MCF 10A (cell line): ENCODE data around the gene ARHGAP42. TPM values are rescaled to one million over a fixed set of nuclear protein-coding genes. Genes with fewer than 3 reads are reported as not detected.

ENCODE experiments used
- BruUV-seq: library from RNA; stranded (reverse); fragments of 400-500 nt; replicated peaks from 2 replicates; lab custom pipeline; 2021; lab: Mats Ljungman, UMichigan
- CTCF ChIA-PET: fragments of 300-600 bp; sonication (Branson Sonifier 250); formaldehyde crosslinking; extraction: SDS; loops from one replicate; lab custom pipeline; 2021; ENCODE audit warnings: antibody characterized with exemption, inconsistent platforms; lab: Yijun Ruan, JAX
- POLR2A ChIA-PET: fragments of 300-600, 350-650 bp; sonication (Branson Sonifier 250); formaldehyde crosslinking; extraction: SDS; loops from one replicate; lab custom pipeline; 2020; ENCODE audit warnings: antibody characterized with exemption, inconsistent platforms; lab: Yijun Ruan, JAX
- DNase-seq: peaks from one replicate; pipeline ENCODE4 v3.0.0-alpha.2; 2018; ENCODE audit not compliant: unreplicated experiment
- H3K27ac Mint-ChIP-seq: one replicate; pipeline ENCODE4 v1.8.0; 2022; ENCODE audit warnings: mild to moderate bottlenecking, low read depth, mixed read lengths; ENCODE audit not compliant: unreplicated experiment
- H3K27me3 Mint-ChIP-seq: one replicate; pipeline ENCODE4 v1.8.0; 2022; ENCODE audit warnings: mixed read lengths; ENCODE audit not compliant: insufficient read depth, unreplicated experiment
- H3K36me3 Mint-ChIP-seq: one replicate; pipeline ENCODE4 v1.8.0; 2022; ENCODE audit warnings: mild to moderate bottlenecking, moderate library complexity, mixed read lengths; ENCODE audit not compliant: insufficient read depth, unreplicated experiment
- H3K4me1 Mint-ChIP-seq: one replicate; pipeline ENCODE4 v1.8.0; 2022; ENCODE audit warnings: mixed read lengths; ENCODE audit not compliant: insufficient read depth, unreplicated experiment
- H3K4me3 Mint-ChIP-seq: one replicate; pipeline ENCODE4 v1.8.0; 2022; ENCODE audit warnings: mild to moderate bottlenecking, moderate library complexity, mixed read lengths; ENCODE audit not compliant: unreplicated experiment
- H3K9me3 Mint-ChIP-seq: one replicate; pipeline ENCODE4 v1.8.0; 2022; ENCODE audit warnings: mixed read lengths; ENCODE audit not compliant: unreplicated experiment
- intact Hi-C: fragments of 100-400 bp; cut with micrococcal nuclease; formaldehyde crosslinking; loops from 2 replicates; pipeline ENCODE4 v1.14.1; 2022
- total RNA-seq: library from RNA; stranded (reverse); gene quantifications from 2 replicates; pipeline ENCODE4 v1.2.3, GENCODE V29; 2022
- TF ChIP-seq, protein P1 (sequence below): fragments of 200-600 bp; IDR thresholded peaks from one replicate; pipeline ENCODE4 v1.8.0; 2022; ENCODE audit warnings: antibody characterized with exemption, mild to moderate bottlenecking; ENCODE audit not compliant: unreplicated experiment

ARHGAP42 gene
- total RNA-seq, 1 experiment from 2014 or later, result 2.5 TPM

DNA sequence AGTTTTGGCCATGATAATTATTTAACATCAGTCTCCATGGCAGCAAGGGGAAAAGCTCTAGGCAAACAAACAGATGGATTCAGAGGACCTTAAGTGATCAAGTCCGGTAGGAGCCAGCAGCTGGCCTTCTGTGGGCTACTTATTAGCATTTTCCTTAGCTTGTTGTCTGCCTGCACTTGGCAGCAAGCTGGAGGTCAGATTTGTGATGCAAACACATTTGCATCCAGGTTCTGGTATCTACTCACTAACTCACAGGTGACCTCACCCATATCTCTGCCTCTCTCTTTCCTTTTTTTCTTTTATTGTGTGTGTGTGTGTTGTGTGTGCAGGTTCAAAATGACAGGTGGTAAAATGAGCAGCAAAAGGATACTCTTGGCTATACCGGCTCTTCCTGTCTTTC lies 32.3 kb downstream of the ARHGAP42 start:
- H3K36me3 Mint-ChIP-seq, result no peaks in the 10 kb centered on the region
- CTCF ChIA-PET, result interaction anchor here (0.5 to 0.7 kb wide), 2 partner anchors 19 to 26 kb away, joined by 3 read pairs; no protein-coding TSS in a partner anchor
- no peak overlapping the region for H3K4me3 Mint-ChIP-seq
- intact Hi-C loops, result no loop called here
- TF ChIP-seq, protein P1, sequence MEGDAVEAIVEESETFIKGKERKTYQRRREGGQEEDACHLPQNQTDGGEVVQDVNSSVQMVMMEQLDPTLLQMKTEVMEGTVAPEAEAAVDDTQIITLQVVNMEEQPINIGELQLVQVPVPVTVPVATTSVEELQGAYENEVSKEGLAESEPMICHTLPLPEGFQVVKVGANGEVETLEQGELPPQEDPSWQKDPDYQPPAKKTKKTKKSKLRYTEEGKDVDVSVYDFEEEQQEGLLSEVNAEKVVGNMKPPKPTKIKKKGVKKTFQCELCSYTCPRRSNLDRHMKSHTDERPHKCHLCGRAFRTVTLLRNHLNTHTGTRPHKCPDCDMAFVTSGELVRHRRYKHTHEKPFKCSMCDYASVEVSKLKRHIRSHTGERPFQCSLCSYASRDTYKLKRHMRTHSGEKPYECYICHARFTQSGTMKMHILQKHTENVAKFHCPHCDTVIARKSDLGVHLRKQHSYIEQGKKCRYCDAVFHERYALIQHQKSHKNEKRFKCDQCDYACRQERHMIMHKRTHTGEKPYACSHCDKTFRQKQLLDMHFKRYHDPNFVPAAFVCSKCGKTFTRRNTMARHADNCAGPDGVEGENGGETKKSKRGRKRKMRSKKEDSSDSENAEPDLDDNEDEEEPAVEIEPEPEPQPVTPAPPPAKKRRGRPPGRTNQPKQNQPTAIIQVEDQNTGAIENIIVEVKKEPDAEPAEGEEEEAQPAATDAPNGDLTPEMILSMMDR, result no peak
- H3K9me3 Mint-ChIP-seq, result no peaks in the 10 kb centered on the region
- no peak overlapping the region for H3K27ac Mint-ChIP-seq
- H3K4me1 Mint-ChIP-seq, result peaks cover 9% of the 10 kb centered on the region
- no peaks in the 10 kb centered on the region for H3K27me3 Mint-ChIP-seq
- POLR2A ChIA-PET, result interaction anchor here (0.7 to 1.9 kb wide), 4 partner anchors 13 to 57 kb away, joined by 3 to 6 read pairs (median 3); no protein-coding TSS in a partner anchor
- BruUV-seq, result no TSS peak
- no peak for DNase-seq

DNA sequence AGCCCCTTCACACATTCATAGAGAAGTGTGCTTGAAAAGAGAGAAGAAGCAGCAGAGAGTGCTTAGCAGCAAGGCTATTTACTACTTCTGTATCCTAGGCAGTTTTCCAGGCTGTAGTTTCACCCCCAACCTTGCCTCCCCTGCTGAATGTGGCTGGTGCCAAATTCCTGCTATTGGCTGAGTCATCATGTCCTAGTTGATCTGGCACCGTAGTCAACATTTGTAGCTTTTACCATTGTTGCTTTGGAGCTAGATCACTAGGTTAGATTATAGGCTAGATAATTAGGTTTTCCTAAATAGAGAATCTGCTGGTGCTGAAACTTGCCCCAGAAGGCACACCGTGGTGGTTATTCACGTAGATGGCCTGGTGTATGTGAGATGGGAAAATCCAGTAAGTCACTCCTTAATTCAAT lies 32.7 kb downstream of the ARHGAP42 start:
- POLR2A ChIA-PET, result interaction anchor here (0.6 to 1.9 kb wide), 5 partner anchors 13 to 57 kb away, joined by 3 to 6 read pairs (median 3); no protein-coding TSS in a partner anchor
- intact Hi-C loops, result no loop called here
- TF ChIP-seq, protein P1, result no peak
- BruUV-seq, result no TSS peak
- Mint-ChIP-seq H3K27me3 (no peaks in the 10 kb centered on the region), H3K4me1 (peaks cover 9% of the 10 kb centered on the region), H3K36me3 (no peaks in the 10 kb centered on the region), H3K4me3 (no peak overlapping the region), H3K9me3 (no peaks in the 10 kb centered on the region), H3K27ac (peak overlapping the region; percentile 66)
- CTCF ChIA-PET, result interaction anchor here (0.6 kb wide), 1 partner anchor 87 kb away, joined by 3 read pairs; no protein-coding TSS in a partner anchor
- peak; percentile 84 for DNase-seq

DNA sequence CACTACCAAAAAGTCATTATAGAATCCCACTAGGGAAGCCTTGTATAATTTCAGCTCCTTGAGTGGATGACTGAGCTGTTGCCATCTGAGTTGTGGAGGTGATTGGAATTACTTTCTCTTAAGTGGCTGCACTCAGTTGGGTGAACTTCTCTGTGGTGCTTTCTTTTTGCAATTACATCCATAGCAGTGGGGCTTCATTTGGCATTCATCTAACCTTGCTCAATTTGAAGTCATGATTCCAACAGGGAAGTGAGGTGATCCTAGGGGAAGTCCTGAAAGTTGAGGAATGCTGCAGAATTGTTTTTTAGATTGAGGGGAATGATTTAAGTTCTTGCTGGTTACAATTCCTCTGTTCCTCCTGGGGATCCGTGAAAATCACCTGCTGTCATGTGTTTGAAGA lies 39.6 kb downstream of the ARHGAP42 start:
- no peak overlapping the region for H3K4me3 Mint-ChIP-seq
- H3K4me1 Mint-ChIP-seq, result no peaks in the 10 kb centered on the region
- no peaks in the 10 kb centered on the region for H3K36me3 Mint-ChIP-seq
- ChIA-PET POLR2A (no interaction called here), CTCF (interaction anchor here (0.5 to 1.0 kb wide), 3 partner anchors 10 to 1211 kb away, joined by 3 to 5 read pairs (median 3); no protein-coding TSS in a partner anchor)
- H3K27ac Mint-ChIP-seq, result no peak overlapping the region
- no TSS peak for BruUV-seq
- intact Hi-C loops, result no loop called here
- H3K27me3 Mint-ChIP-seq, result no peaks in the 10 kb centered on the region
- H3K9me3 Mint-ChIP-seq, result no peaks in the 10 kb centered on the region
- DNase-seq, result no peak
- TF ChIP-seq, protein P1, result no peak

DNA sequence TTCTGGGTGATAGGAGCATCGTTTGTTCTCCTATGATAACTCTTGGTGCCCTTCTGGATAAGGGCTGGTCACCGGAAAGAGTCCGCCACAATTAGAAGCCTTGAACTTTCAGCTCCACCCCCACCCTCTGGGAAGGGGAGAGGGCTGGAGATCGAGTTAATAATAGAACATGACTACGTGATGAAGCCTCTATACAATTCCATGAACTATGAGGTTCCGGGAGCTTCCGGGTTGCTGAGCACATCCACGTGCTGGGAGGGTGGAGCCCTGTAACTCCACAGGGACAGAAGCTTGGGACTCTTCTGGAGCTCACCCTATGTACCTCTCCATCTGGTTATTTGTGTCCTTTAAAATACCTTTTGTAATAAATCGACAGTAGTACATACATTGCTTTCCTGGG lies 40.3 kb downstream of the ARHGAP42 start:
- Mint-ChIP-seq H3K9me3 (no peaks in the 10 kb centered on the region), H3K36me3 (no peaks in the 10 kb centered on the region), H3K27me3 (no peaks in the 10 kb centered on the region), H3K27ac (no peak overlapping the region), H3K4me3 (no peak overlapping the region), H3K4me1 (no peaks in the 10 kb centered on the region)
- BruUV-seq, result no TSS peak
- ChIA-PET POLR2A (interaction anchor here (1.6 kb wide), 1 partner anchor 12 kb away, joined by 4 read pairs; no protein-coding TSS in a partner anchor), CTCF (interaction anchor here (0.5 to 1.0 kb wide), 2 partner anchors 40 to 219 kb away, joined by 3 to 6 read pairs; no protein-coding TSS in a partner anchor)
- DNase-seq, result no peak
- TF ChIP-seq, protein P1, result no peak
- intact Hi-C loops, result no loop called here
